Measurements from ENCODE around the gene FHOD3. TPM values are rescaled to one million over a fixed set of nuclear protein-coding genes. Genes with fewer than 3 reads are reported as not detected.

FHOD3 gene
- total RNA-seq, 1 donor from 2014 or later = 346 TPM

DNA sequence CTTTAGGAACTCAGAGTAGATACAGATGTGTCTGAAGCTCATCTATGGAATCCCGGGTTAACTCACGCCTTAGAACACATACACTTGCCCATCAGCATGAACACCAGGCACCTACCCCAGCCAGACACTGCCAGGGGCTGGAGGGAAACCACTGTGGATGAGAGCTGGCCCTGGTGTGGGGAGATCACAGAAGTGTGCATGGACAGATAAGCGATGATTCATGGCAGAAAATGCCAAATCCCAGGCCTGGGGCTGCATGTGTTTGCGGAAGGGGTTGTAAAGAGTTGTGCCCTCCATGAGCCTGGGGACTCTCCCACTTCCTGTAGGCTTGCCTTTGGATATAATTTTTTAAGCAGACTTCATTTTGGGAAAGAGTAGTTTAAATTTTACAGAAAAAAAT lies 193.4 kb downstream of the FHOD3 start:
- H3K36me3 ChIP-seq = no peaks in the 10 kb centered on the region
- intact Hi-C loops (cut with micrococcal nuclease) = no loop called here

DNA sequence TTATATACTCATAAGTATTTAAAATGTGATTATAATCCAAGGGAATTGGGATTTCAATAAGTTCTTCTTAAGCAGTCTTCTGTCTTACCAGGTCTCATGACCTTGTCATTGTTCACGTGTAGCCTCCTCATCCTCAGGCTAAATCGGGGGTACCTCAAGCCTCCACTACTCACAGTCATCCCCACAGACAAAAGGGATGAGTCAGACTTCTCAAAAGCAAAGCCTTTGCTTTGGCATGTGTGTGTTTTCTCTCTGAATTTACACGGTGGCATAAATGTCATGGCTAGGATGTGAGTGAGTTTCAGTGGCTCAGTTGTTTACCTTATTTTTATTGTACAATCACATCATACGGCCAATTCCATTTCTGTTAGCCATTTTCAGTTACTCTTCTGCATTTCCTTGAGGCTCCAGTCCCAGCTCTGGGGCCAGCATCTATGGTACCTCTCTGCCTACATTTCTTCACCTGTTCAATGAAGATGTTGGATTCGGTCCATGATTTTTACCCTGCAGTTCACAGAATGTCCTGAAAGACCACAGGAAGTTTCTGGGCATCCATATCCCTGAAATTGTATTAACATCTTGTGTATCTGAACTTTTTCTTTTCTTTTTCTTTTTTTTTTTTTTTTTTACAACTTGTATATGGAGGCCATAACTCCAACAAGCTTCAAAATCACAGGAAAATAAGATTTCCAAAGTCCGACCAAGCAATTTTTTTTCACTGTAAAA lies 195.3 kb downstream of the FHOD3 start:
- DNase-seq = no peak
- Histone ChIP-seq H3K4me3 (no peak overlapping the region), H3K4me1 (peaks cover 78% of the 10 kb centered on the region), H3K27ac (replicated peaks) (peak overlapping the region; percentile 60), H3K27me3 (ENCODE audit: low read depth) (no peaks in the 10 kb centered on the region), H3K36me3 (no peaks in the 10 kb centered on the region), H3K9me3 (replicated peaks) (no peaks in the 10 kb centered on the region)
- TF ChIP-seq CTCF (IDR thresholded peaks at IDR 0.05; ENCODE audit: borderline replicate concordance) = no peak
- intact Hi-C loops (cut with micrococcal nuclease) = no loop called here

More for the DNA sequence above, 193.4 kb downstream of the FHOD3 start:
- Histone ChIP-seq H3K27me3 (ENCODE audit: low read depth) (no peaks in the 10 kb centered on the region), H3K4me3 (no peak overlapping the region), H3K4me1 (peaks cover 71% of the 10 kb centered on the region), H3K9me3 (replicated peaks) (no peaks in the 10 kb centered on the region), H3K27ac (replicated peaks) (no peak overlapping the region)
- no peak for DNase-seq
- TF ChIP-seq CTCF (IDR thresholded peaks at IDR 0.05; ENCODE audit: borderline replicate concordance) = no peak

GRCh38 chr18:36493349-36494159 lies 196.0 kb downstream of the FHOD3 start:
- Histone ChIP-seq H3K27ac (replicated peaks) (peak overlapping the region; percentile 60), H3K4me3 (peak overlapping the region; percentile 15), H3K36me3 (no peaks in the 10 kb centered on the region), H3K27me3 (ENCODE audit: low read depth) (no peaks in the 10 kb centered on the region), H3K4me1 (peaks cover 79% of the 10 kb centered on the region), H3K9me3 (replicated peaks) (no peaks in the 10 kb centered on the region)
- peak; percentile 28 for DNase-seq
- intact Hi-C loops (cut with micrococcal nuclease) = no loop called here
- no peak for TF ChIP-seq CTCF (IDR thresholded peaks at IDR 0.05; ENCODE audit: borderline replicate concordance)

- H3K4me3 ChIP-seq = no peak overlapping the region
- no peaks in the 10 kb centered on the region for H3K36me3 ChIP-seq
- H3K27me3 ChIP-seq (ENCODE audit: low read depth) = no peaks in the 10 kb centered on the region
- H3K27ac ChIP-seq (replicated peaks) = peak overlapping the region; percentile 60
- no peaks in the 10 kb centered on the region for H3K9me3 ChIP-seq (replicated peaks)
- H3K4me1 ChIP-seq = peaks cover 79% of the 10 kb centered on the region
- TF ChIP-seq CTCF (IDR thresholded peaks at IDR 0.05; ENCODE audit: borderline replicate concordance) = no peak
- intact Hi-C loops (cut with micrococcal nuclease) = no loop called here
- DNase-seq = no peak
Observed at GRCh38 chr18:36494160-36494437, 196.6 kb downstream of the FHOD3 start.

- Histone ChIP-seq H3K9me3 (replicated peaks) (no peaks in the 10 kb centered on the region), H3K4me1 (peaks cover 85% of the 10 kb centered on the region), H3K36me3 (no peaks in the 10 kb centered on the region), H3K27ac (replicated peaks) (peak overlapping the region; percentile 15), H3K4me3 (no peak overlapping the region), H3K27me3 (ENCODE audit: low read depth) (no peaks in the 10 kb centered on the region)
- no peak for TF ChIP-seq CTCF (IDR thresholded peaks at IDR 0.05; ENCODE audit: borderline replicate concordance)
- intact Hi-C loops (cut with micrococcal nuclease) = no loop called here
- DNase-seq = no peak
Observed at GRCh38 chr18:36496022-36496421, 198.5 kb downstream of the FHOD3 start.

Data from left ventricle myocardium inferior (tissue), 1 donor.